DMS53 (cell line): ENCODE measurements around the gene ZMIZ1.

Experiments used
- DNase-seq: peaks from one replicate; lab custom pipeline; 2025; lab: John Stamatoyannopoulos, UW

The ZMIZ1 gene

GRCh38 chr10:79066411-79067240 lies 2.1 kb upstream of the ZMIZ1 start:
- peak; percentile 73 for DNase-seq

- DNase-seq, result peak; percentile 91
These were observed 1.2 kb upstream of the ZMIZ1 start for GRCh38 chr10:79067241-79068202.

- DNase-seq, result peak; percentile 72
These were observed 584 bp upstream of the ZMIZ1 start for GRCh38 chr10:79068203-79068561.

GRCh38 chr10:79069325-79070080 lies 737 bp downstream of the ZMIZ1 start:
- DNase-seq, result peak; percentile 69

- peak; percentile 60 for DNase-seq
These were observed 1.4 kb downstream of the ZMIZ1 start for GRCh38 chr10:79070081-79070605.

- DNase-seq, result peak; percentile 77
These were observed 2.0 kb downstream of the ZMIZ1 start for GRCh38 chr10:79070606-79071395.

GRCh38 chr10:79071396-79071923 lies 2.7 kb downstream of the ZMIZ1 start:
- no peak for DNase-seq

- DNase-seq, result no peak
These were observed 3.3 kb downstream of the ZMIZ1 start for GRCh38 chr10:79072041-79072441.

GRCh38 chr10:79072994-79073645 lies 4.4 kb downstream of the ZMIZ1 start:
- DNase-seq, result peak; percentile 49

- peak; percentile 74 for DNase-seq
These were observed 5.1 kb downstream of the ZMIZ1 start for GRCh38 chr10:79073784-79074432.

- DNase-seq, result no peak
These were observed 6.0 kb downstream of the ZMIZ1 start for GRCh38 chr10:79074732-79075131.

GRCh38 chr10:79075418-79075817 lies 6.7 kb downstream of the ZMIZ1 start:
- no peak for DNase-seq

- DNase-seq, result no peak
These were observed 8.9 kb downstream of the ZMIZ1 start for GRCh38 chr10:79077488-79078173.

- DNase-seq, result no peak
These were observed 9.7 kb downstream of the ZMIZ1 start for GRCh38 chr10:79078367-79079053.

GRCh38 chr10:79079054-79079397 lies 10.3 kb downstream of the ZMIZ1 start:
- DNase-seq, result no peak

- DNase-seq, result no peak
These were observed 11.0 kb downstream of the ZMIZ1 start for GRCh38 chr10:79079490-79080355.

- DNase-seq, result no peak
These were observed 12.7 kb downstream of the ZMIZ1 start for GRCh38 chr10:79081353-79082034.
